SK-N-SH (cell line): ENCODE results near the gene CDKN2D. TPM values are rescaled to one million over a fixed set of nuclear protein-coding genes. Genes with fewer than 3 reads are reported as not detected.

Experiments used
- CTCF ChIA-PET: fragments of 300-600, 350-600 bp; formaldehyde crosslinking; extraction: SDS; loops from one replicate; lab custom pipeline; 2021; lab: Yijun Ruan, JAX
- POLR2A ChIA-PET: fragments of 350-600 bp; sonication (Branson Sonifier 250); formaldehyde crosslinking; extraction: SDS; loops from one replicate; lab custom pipeline; 2020; ENCODE audit warnings: antibody characterized with exemption, inconsistent platforms; lab: Yijun Ruan, JAX
- DNase-seq: peaks from one replicate; pipeline ENCODE4 v3.0.0; 2012
- H2AFZ ChIP-seq: fragments of 200-600 bp; sonication (generic); 2 replicates; pipeline ENCODE4 v1.8.1; 2016; ENCODE audit warnings: antibody characterized with exemption, mild to moderate bottlenecking, low read depth
- H3F3A ChIP-seq: fragments of 200-600 bp; sonication (generic); replicated peaks from 2 replicates; pipeline ENCODE3; 2016; ENCODE audit warnings: antibody characterized with exemption, mild to moderate bottlenecking; ENCODE audit not compliant: insufficient read depth
- H3K27ac ChIP-seq, 2 experiments: fragments of 200-500 bp in 1 of 2; fragments of 200-600 bp in 1 of 2; sonication (Bioruptor generic) in 1 of 2; sonication (generic), shearing (Covaris generic) in 1 of 2; 2 replicates each; pipeline versions ENCODE4 v1.5.1 to v1.6.1; 2014 to 2016; ENCODE audit warnings: low read depth in 2 of 2, inconsistent platforms in 1 of 2, low read length in 1 of 2, mild to moderate bottlenecking in 1 of 2, mixed read lengths in 1 of 2
- H3K27me3 ChIP-seq: fragments of 200-600 bp; sonication (generic), shearing (Covaris generic); 2 replicates; pipeline ENCODE4 v1.6.1; 2016; ENCODE audit warnings: mixed run types; ENCODE audit not compliant: insufficient read depth
- H3K36me3 ChIP-seq, 2 experiments: fragments of 200-500 bp in 1 of 2; fragments of 200-600 bp in 1 of 2; sonication (Bioruptor generic) in 1 of 2; sonication (generic) in 1 of 2; replicated peaks in 1 of 2; 2 replicates each; pipeline versions ENCODE3 to v1.5.1; 2014 to 2016; ENCODE audit warnings: low read length in 1 of 2, mild to moderate bottlenecking in 1 of 2; ENCODE audit not compliant: insufficient read depth in 2 of 2, control insufficient read depth in 1 of 2
- H3K4me1 ChIP-seq, 2 experiments: fragments of 200-500 bp in 1 of 2; fragments of 200-600 bp in 1 of 2; sonication (Bioruptor generic) in 1 of 2; sonication (generic), shearing (Covaris generic) in 1 of 2; 2 replicates each; pipeline versions ENCODE4 v1.5.1 to v1.6.1; 2014 to 2016; ENCODE audit warnings: low read depth in 1 of 2, low read length in 1 of 2, mixed run types in 1 of 2; ENCODE audit not compliant: insufficient read depth in 2 of 2, control insufficient read depth in 1 of 2
- H3K4me2 ChIP-seq: fragments of 200-600 bp; sonication (generic), shearing (Covaris generic); 2 replicates; pipeline ENCODE4 v1.6.1; 2017; ENCODE audit warnings: mixed run types
- H3K4me3 ChIP-seq, 2 experiments: fragments of 200-500 bp in 1 of 2; fragments of 200-600 bp in 1 of 2; sonication (Bioruptor generic) in 1 of 2; sonication (generic), shearing (Covaris generic) in 1 of 2; 2 replicates each; pipeline versions ENCODE4 v1.5.1 to v1.8.1; 2014 to 2016; ENCODE audit warnings: low read depth in 2 of 2, inconsistent platforms in 1 of 2, low read length in 1 of 2, mild to moderate bottlenecking in 1 of 2, mixed read lengths in 1 of 2, moderate library complexity in 1 of 2
- H3K79me2 ChIP-seq: fragments of 200-600 bp; sonication (generic); 2 replicates; pipeline ENCODE4 v1.8.1; 2017; ENCODE audit warnings: mild to moderate bottlenecking; ENCODE audit not compliant: insufficient read depth
- H3K9ac ChIP-seq: fragments of 200-600 bp; sonication (generic); 2 replicates; pipeline ENCODE4 v1.6.1; 2017; ENCODE audit warnings: mixed run types
- H3K9me2 ChIP-seq: fragments of 200-600 bp; sonication (generic); 2 replicates; pipeline ENCODE4 v1.6.1; 2017; ENCODE audit warnings: mixed run types
- H3K9me3 ChIP-seq: fragments of 200-600 bp; sonication (generic); 2 replicates; pipeline ENCODE4 v1.6.1; 2017; ENCODE audit warnings: mixed run types, mild to moderate bottlenecking, moderate library complexity
- H4K20me1 ChIP-seq: fragments of 200-600 bp; sonication (generic); 2 replicates; pipeline ENCODE4 v1.6.1; 2017; ENCODE audit warnings: mild to moderate bottlenecking, mixed run types; ENCODE audit not compliant: insufficient read depth
- CTCF ChIP-seq: fragments of 200-600 bp; sonication (generic); IDR thresholded peaks from 2 replicates; pipeline ENCODE4 v1.6.1; 2017; ENCODE audit warnings: antibody characterized with exemption, mild to moderate bottlenecking, moderate library complexity
- ELF1 ChIP-seq: IDR thresholded peaks from 2 replicates; pipeline ENCODE4 v1.4.0; 2012
- NFIC ChIP-seq: IDR thresholded peaks from 2 replicates; pipeline ENCODE4 v1.4.0; 2012; ENCODE audit warnings: borderline replicate concordance
- POLR2AphosphoS5 ChIP-seq: IDR thresholded peaks from 2 replicates; pipeline ENCODE4 v1.6.1; 2012; ENCODE audit warnings: low read depth, low read length
- RXRA ChIP-seq: IDR thresholded peaks from 2 replicates; pipeline ENCODE4 v1.4.0; 2012; ENCODE audit warnings: low read depth, mild to moderate bottlenecking, borderline replicate concordance
- TAF1 ChIP-seq: IDR thresholded peaks from 2 replicates; pipeline ENCODE4 v1.6.1; 2012; ENCODE audit warnings: low read depth, mild to moderate bottlenecking, low read length, moderate library complexity, borderline replicate concordance
- TCF12 ChIP-seq: IDR thresholded peaks from 2 replicates; pipeline ENCODE4 v1.4.0; 2012
- YY1 ChIP-seq: IDR thresholded peaks from 2 replicates; pipeline ENCODE4 v1.4.0; 2012; ENCODE audit warnings: low read depth, mild to moderate bottlenecking
- WGBS: methylation state at CpG from one replicate; pipeline ENCODE4 v1.1.6; 2017; ENCODE audit warnings: low lambda C conversion rate; 5-methylcytosine and 5-hydroxymethylcytosine counted together
- polyA plus RNA-seq, 3 experiments: library from polyadenylated mRNA; depleted of rRNA; stranded (reverse); fragments of >200 nt; gene quantifications; 2 replicates each; pipeline ENCODE4 v1.2.3, GENCODE V29; 2012

CDKN2D gene
- polyA plus RNA-seq, 1 of the 3 experiments (the other 2 are of a cell fraction) = 13.1 TPM

GRCh38 chr19:10544242-10544752 lies 24.5 kb downstream of the CDKN2D start:
- no peak for DNase-seq
- TF ChIP-seq ELF1 = no peak
- TF ChIP-seq CTCF = no peak
- TF ChIP-seq NFIC = no peak
- TF ChIP-seq TCF12 = no peak
- Histone ChIP-seq H3F3A (peaks cover 5% of the 10 kb centered on the region), H3K9ac (peak overlapping the region; percentile 94), H4K20me1 (no peaks in the 10 kb centered on the region), H3K79me2 (peaks cover 27% of the 10 kb centered on the region), H3K4me2 (peak overlapping the region; percentile 84), H2AFZ (peak overlapping the region; percentile 74; the same call in 1 of the 2 replicates), H3K27me3 (peaks cover 14% of the 10 kb centered on the region; the same call in 1 of the 2 replicates), H3K9me2 (no peaks in the 10 kb centered on the region), H3K4me3 (peak overlapping the region; percentile 67 to 81), H3K27ac (no peak overlapping the region; a peak in 1 of 4 replicates), H3K4me1 (peaks cover 0 to 7% of the 10 kb centered on the region in 2 experiments; a peak in 1 of 4 replicates), H3K9me3 (no peaks in the 10 kb centered on the region), H3K36me3 (peaks cover 0 to 3% of the 10 kb centered on the region in 2 experiments)
- ChIA-PET CTCF (interaction anchor here (1.2 kb wide), 1 partner anchor 9 kb away, joined by 4 read pairs; no protein-coding TSS in a partner anchor), POLR2A (no interaction called here)
- 37% methylated on average over 11 of the region's 22 CpGs for WGBS

- Histone ChIP-seq H3K9me2 (no peaks in the 10 kb centered on the region), H3K27ac (peak within 1 kb of the TSS in 1 of 2 experiments; percentile 53; a peak in 1 of 4 replicates), H3K4me3 (peak within 1 kb of the TSS; percentile 67 to 81), H3K9me3 (no peaks in the 10 kb centered on the region), H2AFZ (peak within 1 kb of the TSS; percentile 74; the same call in 1 of the 2 replicates), H3K9ac (peak within 1 kb of the TSS; percentile 94), H3K79me2 (peaks cover 27% of the 10 kb centered on the region), H3K4me1 (peaks cover 0 to 7% of the 10 kb centered on the region in 2 experiments; a peak in 1 of 4 replicates)
- peak; percentile 100 for DNase-seq
- 5% methylated on average over 20 of the region's 79 CpGs for WGBS
- peak; percentile 88 for TF ChIP-seq YY1
- TF ChIP-seq RXRA = no peak
- peak; percentile 89 for TF ChIP-seq POLR2AphosphoS5
- TF ChIP-seq TAF1 = peak; percentile 96
- peak; percentile 15; the same call in 1 of the 2 replicates for TF ChIP-seq NFIC
- TF ChIP-seq, all 33 proteins: peak for 4
- Histone ChIP-seq H3K27me3 (peaks cover 14% of the 10 kb centered on the region; the same call in 1 of the 2 replicates), H3F3A (peaks cover 5% of the 10 kb centered on the region), H3K4me2 (peak within 1 kb of the TSS; percentile 84), H4K20me1 (no peaks in the 10 kb centered on the region), H3K36me3 (peaks cover 0 to 3% of the 10 kb centered on the region in 2 experiments)
- ChIA-PET POLR2A (interaction anchor here (1.0 kb wide), 1 partner anchor 23 kb away, joined by 3 read pairs; the partner anchor contains the start of gene KRI1), CTCF (interaction anchor here (0.8 to 3.1 kb wide), 6 partner anchors 8 to 37 kb away, joined by 3 to 19 read pairs (median 4); no protein-coding TSS in a partner anchor)
Observed at GRCh38 chr19:10543420-10544241, 25.1 kb downstream of the CDKN2D start, which contains the start of gene ATG4D. Gene ATG4D (plus strand): TSS chr19:10543904. CDS start chr19:10544091, 187 bp downstream.
